PFSK-1 (cell line): Measurements from ENCODE around the gene UBE2D1.

Experiments used
- FOXP2 ChIP-seq: optimal IDR thresholded peaks from 2 replicates; pipeline ENCODE3; 2011; ENCODE audit warnings: borderline replicate concordance, control low read depth, inconsistent platforms; ENCODE audit not compliant: insufficient read depth; ENCODE audit errors: extremely low read length, extremely low read depth
- POLR2AphosphoS5 ChIP-seq: IDR thresholded peaks from 2 replicates; pipeline ENCODE4 v1.6.1; 2012; ENCODE audit warnings: low read depth, mild to moderate bottlenecking, control low read depth, low read length, moderate library complexity
- SIN3A ChIP-seq: IDR thresholded peaks from 2 replicates; pipeline ENCODE4 v1.6.1; 2012; ENCODE audit warnings: mild to moderate bottlenecking, low read length, moderate library complexity, borderline replicate concordance; ENCODE audit not compliant: insufficient read depth
- TAF1 ChIP-seq: IDR thresholded peaks from 2 replicates; pipeline ENCODE4 v1.6.1; 2012; ENCODE audit warnings: low read length, control low read depth, borderline replicate concordance; ENCODE audit not compliant: insufficient read depth
- TF ChIP-seq, protein P1 (sequence below), 2 experiments: IDR thresholded peaks; 2 replicates each; pipeline versions ENCODE4 v1.6.1 to v1.8.0; 2011 to 2012; ENCODE audit warnings: low read depth in 2 of 2, low read length in 2 of 2, control low read depth in 1 of 2, inconsistent platforms in 1 of 2, mild to moderate bottlenecking in 1 of 2, moderate library complexity in 1 of 2; ENCODE audit not compliant: insufficient read depth in 1 of 2

DNA sequence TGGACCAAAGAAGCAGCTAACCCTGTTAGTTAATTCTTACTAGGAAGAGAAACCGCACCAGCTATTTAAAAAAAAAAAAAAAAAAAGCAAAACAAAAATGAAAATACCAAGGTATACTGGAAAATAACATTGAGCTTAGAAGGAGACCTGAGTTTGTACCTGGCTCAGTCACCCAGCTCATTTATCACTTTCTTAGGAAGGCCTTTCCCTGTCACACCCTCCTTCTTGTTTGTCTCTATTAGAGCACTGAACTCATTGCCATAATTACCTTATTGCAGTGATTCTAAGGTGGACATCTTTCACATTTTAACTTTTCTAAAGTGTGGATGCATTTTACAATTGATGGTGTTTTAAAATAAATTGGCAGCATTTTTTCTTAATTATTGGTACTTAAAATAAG, 24.1 kb downstream of the UBE2D1 start:
- TF ChIP-seq POLR2AphosphoS5 (no peak), SIN3A (no peak), FOXP2 (no peak), TAF1 (no peak)
- TF ChIP-seq, protein P1, sequence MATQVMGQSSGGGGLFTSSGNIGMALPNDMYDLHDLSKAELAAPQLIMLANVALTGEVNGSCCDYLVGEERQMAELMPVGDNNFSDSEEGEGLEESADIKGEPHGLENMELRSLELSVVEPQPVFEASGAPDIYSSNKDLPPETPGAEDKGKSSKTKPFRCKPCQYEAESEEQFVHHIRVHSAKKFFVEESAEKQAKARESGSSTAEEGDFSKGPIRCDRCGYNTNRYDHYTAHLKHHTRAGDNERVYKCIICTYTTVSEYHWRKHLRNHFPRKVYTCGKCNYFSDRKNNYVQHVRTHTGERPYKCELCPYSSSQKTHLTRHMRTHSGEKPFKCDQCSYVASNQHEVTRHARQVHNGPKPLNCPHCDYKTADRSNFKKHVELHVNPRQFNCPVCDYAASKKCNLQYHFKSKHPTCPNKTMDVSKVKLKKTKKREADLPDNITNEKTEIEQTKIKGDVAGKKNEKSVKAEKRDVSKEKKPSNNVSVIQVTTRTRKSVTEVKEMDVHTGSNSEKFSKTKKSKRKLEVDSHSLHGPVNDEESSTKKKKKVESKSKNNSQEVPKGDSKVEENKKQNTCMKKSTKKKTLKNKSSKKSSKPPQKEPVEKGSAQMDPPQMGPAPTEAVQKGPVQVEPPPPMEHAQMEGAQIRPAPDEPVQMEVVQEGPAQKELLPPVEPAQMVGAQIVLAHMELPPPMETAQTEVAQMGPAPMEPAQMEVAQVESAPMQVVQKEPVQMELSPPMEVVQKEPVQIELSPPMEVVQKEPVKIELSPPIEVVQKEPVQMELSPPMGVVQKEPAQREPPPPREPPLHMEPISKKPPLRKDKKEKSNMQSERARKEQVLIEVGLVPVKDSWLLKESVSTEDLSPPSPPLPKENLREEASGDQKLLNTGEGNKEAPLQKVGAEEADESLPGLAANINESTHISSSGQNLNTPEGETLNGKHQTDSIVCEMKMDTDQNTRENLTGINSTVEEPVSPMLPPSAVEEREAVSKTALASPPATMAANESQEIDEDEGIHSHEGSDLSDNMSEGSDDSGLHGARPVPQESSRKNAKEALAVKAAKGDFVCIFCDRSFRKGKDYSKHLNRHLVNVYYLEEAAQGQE (IDR thresholded peaks at IDR 0.05; ENCODE audit: insufficient read depth in 1 of 2, low read depth in 2 of 2, low read length in 2 of 2) = no peak
